GM18517 (cell line): Measurements from ENCODE around the gene SLC41A3.
"Not testable (repeated sequence)": the region's sequence is repeated elsewhere in the genome, so short reads cannot be mapped to it uniquely, and the experiment has no call there.

Source experiments
- ATAC-seq: cut with Tn5 transposase; IDR thresholded peaks from one replicate; pipeline ENCODE4 v1.9.1; 2021; ENCODE audit warnings: mild to moderate bottlenecking, moderate library complexity; ENCODE audit not compliant: unreplicated experiment

SLC41A3 gene

GRCh38 chr3:126056088-126056487 is 27.8 kb downstream of the SLC41A3 start:
- ATAC-seq, result no peak

GRCh38 chr3:126054870-126055269 is 29.1 kb downstream of the SLC41A3 start:
- ATAC-seq, result no peak

- no peak for ATAC-seq
Measured at GRCh38 chr3:126053949-126054569, 29.9 kb downstream of the SLC41A3 start.

- ATAC-seq, result no peak
Measured at GRCh38 chr3:126053513-126053912, 30.4 kb downstream of the SLC41A3 start.

GRCh38 chr3:126052196-126053058 is 31.5 kb downstream of the SLC41A3 start:
- ATAC-seq, result no peak

GRCh38 chr3:126051741-126052140 is 32.2 kb downstream of the SLC41A3 start:
- no peak for ATAC-seq

GRCh38 chr3:126051234-126051633 is 32.7 kb downstream of the SLC41A3 start:
- ATAC-seq, result no peak

- no peak for ATAC-seq
Measured at GRCh38 chr3:126050626-126051025, 33.3 kb downstream of the SLC41A3 start.

GRCh38 chr3:126050050-126050392 is 33.9 kb downstream of the SLC41A3 start:
- ATAC-seq, result no peak

- no peak for ATAC-seq
Measured at GRCh38 chr3:126049289-126050049, 34.5 kb downstream of the SLC41A3 start.

GRCh38 chr3:126040386-126040785 is 43.5 kb downstream of the SLC41A3 start:
- ATAC-seq, result no peak

- ATAC-seq, result no peak
Measured at GRCh38 chr3:126039870-126040269, 44.1 kb downstream of the SLC41A3 start.

- ATAC-seq, result not testable (repeated sequence)
Measured at GRCh38 chr3:126038791-126039190, 45.1 kb downstream of the SLC41A3 start.

- ATAC-seq, result no peak
Measured at GRCh38 chr3:126036056-126036549, 47.8 kb downstream of the SLC41A3 start.

- ATAC-seq, result no peak
Measured at GRCh38 chr3:126035362-126036050, 48.4 kb downstream of the SLC41A3 start.

- no peak for ATAC-seq
Measured at GRCh38 chr3:126034481-126035361, 49.2 kb downstream of the SLC41A3 start.

- no peak for ATAC-seq
Measured at GRCh38 chr3:126033765-126034164, 50.2 kb downstream of the SLC41A3 start.

GRCh38 chr3:126033051-126033745 is 50.7 kb downstream of the SLC41A3 start:
- ATAC-seq, result no peak

GRCh38 chr3:126031981-126032471 is 51.9 kb downstream of the SLC41A3 start:
- no peak for ATAC-seq
